HepG2 (cell line): ENCODE data around the gene RNF5. TPM values are rescaled to one million over a fixed set of nuclear protein-coding genes. Genes with fewer than 3 reads are reported as not detected.

Experiments
- BORCS8-MEF2B ChIP-seq: sonication (generic); formaldehyde crosslinking; IDR thresholded peaks from 2 replicates; pipeline ENCODE4 v1.8.0; 2022; ENCODE audit warnings: mild to moderate bottlenecking, missing genetic modification reagents
- DNMT3B ChIP-seq: conservative IDR thresholded peaks from 2 replicates; pipeline ENCODE4 v1.6.1; 2016; ENCODE audit warnings: missing biosample characterization, control low read depth
- ETV6 ChIP-seq: sonication (generic); formaldehyde crosslinking; conservative IDR thresholded peaks from 2 replicates; pipeline ENCODE4 v1.4.0; 2020; ENCODE audit warnings: missing genetic modification reagents
- GABPA ChIP-seq, 2 experiments: IDR thresholded peaks; 2 replicates each; pipeline ENCODE4 v1.6.1; 2011 to 2016; ENCODE audit warnings: low read depth in 2 of 2, low read length in 1 of 2, missing biosample characterization in 1 of 2, missing genetic modification characterization in 1 of 2
- HHEX ChIP-seq: IDR thresholded peaks from 2 replicates; pipeline ENCODE4 v1.6.1; 2016; ENCODE audit warnings: control low read depth
- HIVEP1 ChIP-seq: sonication (generic); formaldehyde crosslinking; IDR thresholded peaks from 2 replicates; pipeline ENCODE4 v1.4.0; 2020; ENCODE audit warnings: mild to moderate bottlenecking, missing genetic modification reagents
- HNRNPH1 ChIP-seq: fragments of 200-400 bp; formaldehyde crosslinking; optimal IDR thresholded peaks from 2 replicates; pipeline ENCODE3; 2017; ENCODE audit warnings: mild to moderate bottlenecking, low read depth, low read length
- MIER3 ChIP-seq: IDR thresholded peaks from 2 replicates; pipeline ENCODE4 v1.6.1; 2016; ENCODE audit warnings: missing compliant biosample characterization, borderline replicate concordance
- PHF20 ChIP-seq: sonication (generic); formaldehyde crosslinking; IDR thresholded peaks from 2 replicates; pipeline ENCODE4 v1.5.0; 2020; ENCODE audit warnings: mild to moderate bottlenecking, missing genetic modification reagents
- RELA ChIP-seq: sonication (generic); formaldehyde crosslinking; IDR thresholded peaks from 2 replicates; pipeline ENCODE4 v1.4.0; 2020; ENCODE audit warnings: missing genetic modification reagents
- RFXAP ChIP-seq: sonication (generic); formaldehyde crosslinking; IDR thresholded peaks from 2 replicates; pipeline ENCODE4 v1.4.0; 2020; ENCODE audit warnings: missing genetic modification reagents, borderline replicate concordance
- SCMH1 ChIP-seq: sonication (generic); formaldehyde crosslinking; IDR thresholded peaks from 2 replicates; pipeline ENCODE4 v1.9.0; 2021; ENCODE audit warnings: missing genetic modification reagents, mild to moderate bottlenecking, borderline replicate concordance
- SNAPC2 ChIP-seq: sonication (generic); formaldehyde crosslinking; IDR thresholded peaks from 2 replicates; pipeline ENCODE4 v1.8.1; 2022; ENCODE audit warnings: mild to moderate bottlenecking, missing genetic modification reagents
- TEAD2 ChIP-seq: sonication (generic); formaldehyde crosslinking; IDR thresholded peaks from 2 replicates; pipeline ENCODE4 v1.9.0; 2021; ENCODE audit warnings: missing genetic modification reagents
- ZFX ChIP-seq: sonication (generic); formaldehyde crosslinking; IDR thresholded peaks from 2 replicates; pipeline ENCODE4 v1.4.0; 2020; ENCODE audit warnings: mild to moderate bottlenecking, low read depth, missing genetic modification reagents, moderate library complexity
- ZNF263 ChIP-seq: sonication (generic); formaldehyde crosslinking; IDR thresholded peaks from 2 replicates; pipeline ENCODE4 v1.4.0; 2020; ENCODE audit warnings: missing genetic modification reagents
- ZNF317 ChIP-seq: sonication (generic); formaldehyde crosslinking; IDR thresholded peaks from 2 replicates; pipeline ENCODE4 v1.5.0; 2020; ENCODE audit warnings: mild to moderate bottlenecking, missing genetic modification reagents
- ZNF607 ChIP-seq: sonication (generic); formaldehyde crosslinking; IDR thresholded peaks from 2 replicates; pipeline ENCODE4 v1.5.1; 2020; ENCODE audit warnings: missing genetic modification reagents, mild to moderate bottlenecking, borderline replicate concordance
- ZNF841 ChIP-seq: sonication (generic); formaldehyde crosslinking; IDR thresholded peaks from 2 replicates; pipeline ENCODE4 v1.8.1; 2023; ENCODE audit warnings: missing genetic modification reagents, borderline replicate concordance
- ZSCAN9 ChIP-seq: IDR thresholded peaks from 2 replicates; pipeline ENCODE4 v1.6.1; 2016; ENCODE audit warnings: borderline replicate concordance
- polyA plus RNA-seq, 8 experiments: library from polyadenylated mRNA; depleted of rRNA in 3 of 8; stranded (reverse) in 7 of 8; unstranded in 1 of 8; fragments of >200 nt; fragmentation: Illumina TruSeq in 4 of 8; extraction: Trizol in 4 of 8; gene quantifications; 2 replicates each; pipeline versions ENCODE4 v1.2.1 to v1.2.3, GENCODE V29; 2011 to 2016; ENCODE audit warnings: low read depth in 4 of 8, missing spikeins in 1 of 8, mixed read lengths in 1 of 8; ENCODE audit not compliant: insufficient read depth in 1 of 8
- total RNA-seq, 5 experiments: library from RNA; depleted of rRNA; stranded (reverse); fragments of >200 nt; fragmentation: Illumina TruSeq; extraction: Trizol; gene quantifications; 2 replicates each; pipeline ENCODE4 v1.2.3, GENCODE V29; 2016; ENCODE audit warnings: low read depth in 1 of 5
- TF ChIP-seq, protein P1 (sequence below): sonication (generic); formaldehyde crosslinking; conservative IDR thresholded peaks from 2 replicates; pipeline ENCODE4 v1.8.0; 2022; ENCODE audit warnings: mild to moderate bottlenecking, moderate library complexity, missing genetic modification reagents
- TF ChIP-seq, protein P2 (sequence below): sonication (generic); formaldehyde crosslinking; IDR thresholded peaks from 2 replicates; pipeline ENCODE4 v1.4.0; 2020; ENCODE audit warnings: missing genetic modification reagents, borderline replicate concordance
- TF ChIP-seq, protein P3 (sequence below): sonication (generic); formaldehyde crosslinking; IDR thresholded peaks from 2 replicates; pipeline ENCODE4 v1.4.0; 2020; ENCODE audit warnings: missing genetic modification reagents, mild to moderate bottlenecking, borderline replicate concordance
- TF ChIP-seq, protein P4 (sequence below): IDR thresholded peaks from 2 replicates; pipeline ENCODE4 v1.6.1; 2016; ENCODE audit warnings: missing genetic modification reagents, missing compliant biosample characterization

RNF5 gene
- total and polyA plus RNA-seq, 2 of the 13 experiments (the other 11 are each of a cell fraction or from before 2014, with no cell fraction given), result 98.0 to 131 TPM

DNA sequence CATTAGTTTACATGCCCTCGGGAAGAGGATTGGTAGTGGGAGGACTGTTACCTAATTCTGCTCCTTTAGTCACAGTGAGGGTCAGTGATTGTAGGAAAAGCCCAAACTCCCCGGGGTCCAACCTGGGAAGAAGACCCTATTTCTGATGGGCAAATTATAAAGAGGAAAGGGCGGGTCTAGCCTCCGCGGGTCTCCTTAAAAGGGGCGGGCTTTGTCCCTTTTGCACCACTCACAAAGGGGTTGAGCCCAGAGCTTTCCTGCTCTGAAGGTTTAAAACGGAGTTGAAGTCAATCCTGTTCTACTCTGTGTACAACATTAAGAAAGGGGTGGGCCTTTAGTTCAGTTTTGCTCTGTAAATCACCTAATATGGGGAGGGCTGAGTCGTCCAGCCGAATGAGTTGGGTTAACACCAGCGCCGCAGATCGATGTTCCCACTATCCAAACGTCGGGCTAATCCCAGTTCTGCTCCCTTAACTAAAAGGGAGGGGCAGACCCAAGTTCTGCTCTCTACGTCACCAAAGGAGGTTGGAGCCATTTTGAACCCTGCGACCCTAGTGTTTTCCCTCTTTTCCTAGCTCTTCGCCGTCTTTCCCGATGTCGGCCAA lies 920 bp upstream of the RNF5 start (continued):
- TF ChIP-seq SNAPC2 (CRISPR knock-in tag) (peak; percentile 81; the same call in 1 of the 2 replicates), DNMT3B (CRISPR knock-in tag) (no peak), HIVEP1 (CRISPR knock-in tag) (no peak), HNRNPH1 (no peak), RELA (peak; percentile 52; the same call in 1 of the 2 replicates), RFXAP (CRISPR knock-in tag) (no peak), ZNF607 (peak; percentile 73; the same call in 1 of the 2 replicates), GABPA (IDR thresholded peaks at IDR 0.05; ENCODE audit: low read depth, low read length) (no peak), GABPA (CRISPR knock-in tag; IDR thresholded peaks at IDR 0.05; ENCODE audit: low read depth) (peak; percentile 9; the same call in 1 of the 2 replicates), HHEX (CRISPR knock-in tag) (0 out of 2 replicates have a peak, but pooled peaks have one; percentile 3), ZNF317 (CRISPR knock-in tag) (peak; percentile 69; the same call in 1 of the 2 replicates), ZNF841 (CRISPR knock-in tag) (no peak), BORCS8-MEF2B (CRISPR knock-in tag) (peak; percentile 63; the same call in 1 of the 2 replicates), TEAD2 (CRISPR knock-in tag) (no peak), SCMH1 (CRISPR knock-in tag) (no peak), ZSCAN9 (CRISPR knock-in tag) (0 out of 2 replicates have a peak, but pooled peaks have one; percentile 30), PHF20 (CRISPR knock-in tag) (peak; percentile 53), ETV6 (CRISPR knock-in tag) (no peak), MIER3 (CRISPR knock-in tag) (peak; percentile 50; the same call in 1 of the 2 replicates), ZNF263 (0 out of 2 replicates have a peak, but pooled peaks have one; percentile 14), ZFX (0 out of 2 replicates have a peak, but pooled peaks have one; percentile 13)
- TF ChIP-seq, protein P1, sequence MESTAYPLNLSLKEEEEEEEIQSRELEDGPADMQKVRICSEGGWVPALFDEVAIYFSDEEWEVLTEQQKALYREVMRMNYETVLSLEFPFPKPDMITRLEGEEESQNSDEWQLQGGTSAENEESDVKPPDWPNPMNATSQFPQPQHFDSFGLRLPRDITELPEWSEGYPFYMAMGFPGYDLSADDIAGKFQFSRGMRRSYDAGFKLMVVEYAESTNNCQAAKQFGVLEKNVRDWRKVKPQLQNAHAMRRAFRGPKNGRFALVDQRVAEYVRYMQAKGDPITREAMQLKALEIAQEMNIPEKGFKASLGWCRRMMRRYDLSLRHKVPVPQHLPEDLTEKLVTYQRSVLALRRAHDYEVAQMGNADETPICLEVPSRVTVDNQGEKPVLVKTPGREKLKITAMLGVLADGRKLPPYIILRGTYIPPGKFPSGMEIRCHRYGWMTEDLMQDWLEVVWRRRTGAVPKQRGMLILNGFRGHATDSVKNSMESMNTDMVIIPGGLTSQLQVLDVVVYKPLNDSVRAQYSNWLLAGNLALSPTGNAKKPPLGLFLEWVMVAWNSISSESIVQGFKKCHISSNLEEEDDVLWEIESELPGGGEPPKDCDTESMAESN (CRISPR knock-in tag), result peak; percentile 70; the same call in 1 of the 2 replicates
- TF ChIP-seq, protein P2, sequence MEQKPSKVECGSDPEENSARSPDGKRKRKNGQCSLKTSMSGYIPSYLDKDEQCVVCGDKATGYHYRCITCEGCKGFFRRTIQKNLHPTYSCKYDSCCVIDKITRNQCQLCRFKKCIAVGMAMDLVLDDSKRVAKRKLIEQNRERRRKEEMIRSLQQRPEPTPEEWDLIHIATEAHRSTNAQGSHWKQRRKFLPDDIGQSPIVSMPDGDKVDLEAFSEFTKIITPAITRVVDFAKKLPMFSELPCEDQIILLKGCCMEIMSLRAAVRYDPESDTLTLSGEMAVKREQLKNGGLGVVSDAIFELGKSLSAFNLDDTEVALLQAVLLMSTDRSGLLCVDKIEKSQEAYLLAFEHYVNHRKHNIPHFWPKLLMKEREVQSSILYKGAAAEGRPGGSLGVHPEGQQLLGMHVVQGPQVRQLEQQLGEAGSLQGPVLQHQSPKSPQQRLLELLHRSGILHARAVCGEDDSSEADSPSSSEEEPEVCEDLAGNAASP (CRISPR knock-in tag), result peak; percentile 2; the same call in 1 of the 2 replicates
- TF ChIP-seq, protein P3, sequence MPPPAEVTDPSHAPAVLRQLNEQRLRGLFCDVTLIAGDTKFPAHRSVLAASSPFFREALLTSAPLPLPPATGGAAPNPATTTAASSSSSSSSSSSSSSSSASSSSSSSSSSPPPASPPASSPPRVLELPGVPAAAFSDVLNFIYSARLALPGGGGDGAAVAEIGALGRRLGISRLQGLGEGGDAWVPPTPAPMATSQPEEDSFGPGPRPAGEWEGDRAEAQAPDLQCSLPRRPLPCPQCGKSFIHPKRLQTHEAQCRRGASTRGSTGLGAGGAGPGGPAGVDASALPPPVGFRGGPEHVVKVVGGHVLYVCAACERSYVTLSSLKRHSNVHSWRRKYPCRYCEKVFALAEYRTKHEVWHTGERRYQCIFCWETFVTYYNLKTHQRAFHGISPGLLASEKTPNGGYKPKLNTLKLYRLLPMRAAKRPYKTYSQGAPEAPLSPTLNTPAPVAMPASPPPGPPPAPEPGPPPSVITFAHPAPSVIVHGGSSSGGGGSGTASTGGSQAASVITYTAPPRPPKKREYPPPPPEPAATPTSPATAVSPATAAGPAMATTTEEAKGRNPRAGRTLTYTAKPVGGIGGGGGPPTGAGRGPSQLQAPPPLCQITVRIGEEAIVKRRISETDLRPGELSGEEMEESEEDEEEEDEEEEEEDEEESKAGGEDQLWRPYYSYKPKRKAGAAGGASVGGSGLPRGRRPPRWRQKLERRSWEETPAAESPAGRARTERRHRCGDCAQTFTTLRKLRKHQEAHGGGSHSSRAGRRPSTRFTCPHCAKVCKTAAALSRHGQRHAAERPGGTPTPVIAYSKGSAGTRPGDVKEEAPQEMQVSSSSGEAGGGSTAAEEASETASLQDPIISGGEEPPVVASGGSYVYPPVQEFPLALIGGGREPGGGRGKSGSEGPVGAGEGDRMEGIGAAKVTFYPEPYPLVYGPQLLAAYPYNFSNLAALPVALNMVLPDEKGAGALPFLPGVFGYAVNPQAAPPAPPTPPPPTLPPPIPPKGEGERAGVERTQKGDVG (CRISPR knock-in tag), result no peak
- TF ChIP-seq, protein P4, sequence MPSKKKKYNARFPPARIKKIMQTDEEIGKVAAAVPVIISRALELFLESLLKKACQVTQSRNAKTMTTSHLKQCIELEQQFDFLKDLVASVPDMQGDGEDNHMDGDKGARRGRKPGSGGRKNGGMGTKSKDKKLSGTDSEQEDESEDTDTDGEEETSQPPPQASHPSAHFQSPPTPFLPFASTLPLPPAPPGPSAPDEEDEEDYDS, result peak; percentile 66
